ENCODE data around the gene PFDN1. TPM values are rescaled to one million over a fixed set of nuclear protein-coding genes. Genes with fewer than 3 reads are reported as not detected.

The PFDN1 gene
- total RNA-seq, 1 experiment from 2014 or later, result 71.9 TPM

GRCh38 chr5:140337880-140338279 lies 35.0 kb upstream of the PFDN1 start:
- no peak for DNase-seq
- intact Hi-C loops (cut with micrococcal nuclease; ENCODE audit: unreplicated experiment), result no loop called here
- CTCF ChIA-PET, result interaction anchor here (0.7 kb wide), 1 partner anchor 9 kb away, joined by 3 read pairs; the partner anchor contains the start of gene HBEGF
- Mint-ChIP-seq H3K27ac (ENCODE audit: unreplicated experiment) (no peak overlapping the region), H3K4me3 (ENCODE audit: low read depth, unreplicated experiment) (no peak overlapping the region), H3K36me3 (ENCODE audit: insufficient read depth, unreplicated experiment) (peaks cover 42% of the 10 kb centered on the region), H3K4me1 (ENCODE audit: low read depth, unreplicated experiment) (no peaks in the 10 kb centered on the region), H3K9me3 (ENCODE audit: low read depth, unreplicated experiment) (no peaks in the 10 kb centered on the region), H3K27me3 (ENCODE audit: unreplicated experiment) (no peaks in the 10 kb centered on the region)
- no peak for TF ChIP-seq CTCF (IDR thresholded peaks at IDR 0.05; ENCODE audit: unreplicated experiment)
- BruUV-seq (replicated peaks), result no TSS peak

- no peak for DNase-seq
- H3K36me3 Mint-ChIP-seq (ENCODE audit: insufficient read depth, unreplicated experiment), result peaks cover 30% of the 10 kb centered on the region
Measured at GRCh38 chr5:140336388-140336787, 33.5 kb upstream of the PFDN1 start.

GRCh38 chr5:140331638-140332037 lies 28.7 kb upstream of the PFDN1 start:
- Mint-ChIP-seq H3K36me3 (ENCODE audit: insufficient read depth, unreplicated experiment) (peaks cover 17% of the 10 kb centered on the region), H3K27ac (ENCODE audit: unreplicated experiment) (no peak overlapping the region), H3K4me3 (ENCODE audit: low read depth, unreplicated experiment) (no peak overlapping the region), H3K4me1 (ENCODE audit: low read depth, unreplicated experiment) (no peaks in the 10 kb centered on the region), H3K27me3 (ENCODE audit: unreplicated experiment) (no peaks in the 10 kb centered on the region), H3K9me3 (ENCODE audit: low read depth, unreplicated experiment) (no peaks in the 10 kb centered on the region)
- no peak for DNase-seq
- CTCF ChIA-PET, result no interaction called here
- TF ChIP-seq CTCF (IDR thresholded peaks at IDR 0.05; ENCODE audit: unreplicated experiment), result no peak
- intact Hi-C loops (cut with micrococcal nuclease; ENCODE audit: unreplicated experiment), result no loop called here
- BruUV-seq (replicated peaks), result no TSS peak

More at GRCh38 chr5:140336388-140336787, 33.5 kb upstream of the PFDN1 start:
- CTCF ChIA-PET, result interaction anchor here (0.7 to 1.4 kb wide), 4 partner anchors 10 to 46 kb away, joined by 3 to 5 read pairs (median 5); partner anchors contain the start of gene HBEGF
- no peak for TF ChIP-seq CTCF (IDR thresholded peaks at IDR 0.05; ENCODE audit: unreplicated experiment)
- Mint-ChIP-seq H3K27me3 (ENCODE audit: unreplicated experiment) (no peaks in the 10 kb centered on the region), H3K4me3 (ENCODE audit: low read depth, unreplicated experiment) (no peak overlapping the region), H3K9me3 (ENCODE audit: low read depth, unreplicated experiment) (no peaks in the 10 kb centered on the region), H3K4me1 (ENCODE audit: low read depth, unreplicated experiment) (no peaks in the 10 kb centered on the region), H3K27ac (ENCODE audit: unreplicated experiment) (no peak overlapping the region)
- intact Hi-C loops (cut with micrococcal nuclease; ENCODE audit: unreplicated experiment), result no loop called here
- BruUV-seq (replicated peaks), result no TSS peak

GRCh38 chr5:140329739-140330481 lies 27.0 kb upstream of the PFDN1 start:
- no TSS peak for BruUV-seq (replicated peaks)
- Mint-ChIP-seq H3K4me1 (ENCODE audit: low read depth, unreplicated experiment) (peaks cover under 1% of the 10 kb centered on the region), H3K27me3 (ENCODE audit: unreplicated experiment) (no peaks in the 10 kb centered on the region), H3K36me3 (ENCODE audit: insufficient read depth, unreplicated experiment) (peaks cover 6% of the 10 kb centered on the region), H3K9me3 (ENCODE audit: low read depth, unreplicated experiment) (no peaks in the 10 kb centered on the region), H3K4me3 (ENCODE audit: low read depth, unreplicated experiment) (no peak overlapping the region), H3K27ac (ENCODE audit: unreplicated experiment) (no peak overlapping the region)
- CTCF ChIA-PET, result interaction anchor here (0.6 to 1.1 kb wide), 3 partner anchors 25 to 78 kb away, joined by 3 to 5 read pairs (median 4); no protein-coding TSS in a partner anchor
- no peak for DNase-seq
- no peak for TF ChIP-seq CTCF (IDR thresholded peaks at IDR 0.05; ENCODE audit: unreplicated experiment)
- intact Hi-C loops (cut with micrococcal nuclease; ENCODE audit: unreplicated experiment), result no loop called here

All from Calu3 (cell line).